ENCODE measurements around the gene STRAP.
"Not testable (repeated sequence)": the region's sequence is repeated elsewhere in the genome, so short reads cannot be mapped to it uniquely, and the experiment has no call there.

Gene STRAP

GRCh38 chr12:15873556-15873955 lies 8.6 kb upstream of the STRAP start:
- DNase-seq: no peak

- not testable (repeated sequence) for DNase-seq
These were observed 7.5 kb upstream of the STRAP start for GRCh38 chr12:15874556-15875145.

- DNase-seq: no peak
These were observed 6.3 kb upstream of the STRAP start for GRCh38 chr12:15875863-15876262.

GRCh38 chr12:15879413-15879812 lies 2.8 kb upstream of the STRAP start:
- DNase-seq: no peak

- no peak for DNase-seq
These were observed 1.5 kb upstream of the STRAP start for GRCh38 chr12:15880721-15881120.

GRCh38 chr12:15883536-15883935 lies 1.3 kb downstream of the STRAP start:
- no peak for DNase-seq

- no peak for DNase-seq
These were observed 4.3 kb downstream of the STRAP start for GRCh38 chr12:15886372-15887042.

GRCh38 chr12:15887043-15887817 lies 5.0 kb downstream of the STRAP start:
- DNase-seq: no peak

GRCh38 chr12:15892645-15893259 lies 10.6 kb downstream of the STRAP start:
- no peak for DNase-seq

- no peak for DNase-seq
These were observed 11.1 kb downstream of the STRAP start for GRCh38 chr12:15893260-15893659.

GRCh38 chr12:15896867-15897266 lies 14.7 kb downstream of the STRAP start:
- no peak for DNase-seq

GRCh38 chr12:15897433-15897832 lies 15.2 kb downstream of the STRAP start:
- no peak for DNase-seq

- DNase-seq: no peak
These were observed 17.2 kb downstream of the STRAP start for GRCh38 chr12:15899282-15899870.

GRCh38 chr12:15904378-15904920 lies 22.3 kb downstream of the STRAP start:
- DNase-seq: no peak

GRCh38 chr12:15910468-15910863 lies 28.3 kb downstream of the STRAP start:
- DNase-seq: no peak

- peak; percentile 84 for DNase-seq
These were observed 28.9 kb downstream of the STRAP start, which contains the start of gene DERA for GRCh38 chr12:15910864-15911721. Gene DERA (plus strand): TSS chr12:15911332. CDS start chr12:15911384, 52 bp downstream.

GRCh38 chr12:15911931-15912330 lies 29.7 kb downstream of the STRAP start:
- not testable (repeated sequence) for DNase-seq

- DNase-seq: not testable (repeated sequence)
These were observed 31.9 kb downstream of the STRAP start for GRCh38 chr12:15914131-15914530.

GRCh38 chr12:15918066-15918465 lies 35.9 kb downstream of the STRAP start:
- no peak for DNase-seq

- DNase-seq: no peak
These were observed 37.2 kb downstream of the STRAP start for GRCh38 chr12:15919418-15919817.

- no peak for DNase-seq
These were observed 42.8 kb downstream of the STRAP start for GRCh38 chr12:15924956-15925355.

GRCh38 chr12:15928346-15928745 lies 46.2 kb downstream of the STRAP start:
- no peak for DNase-seq

Data from activated CD8-positive, alpha-beta memory T cell treated with anti-CD3 and anti-CD28 coated beads for 24 hours (primary cell).